Activated CD4-positive, alpha-beta T cell treated with anti-CD3 and anti-CD28 coated beads for 1 hour (primary cell): ENCODE data around the gene TEKT3.

Source experiments
- DNase-seq: peaks from one replicate; pipeline ENCODE4 v3.0.0-alpha.2; 2020

TEKT3 gene

GRCh38 chr17:15289285-15290183 is 51.9 kb downstream of the TEKT3 start:
- no peak for DNase-seq

- DNase-seq: no peak
Observed at GRCh38 chr17:15288859-15289258, 52.5 kb downstream of the TEKT3 start.

- DNase-seq: no peak
Observed at GRCh38 chr17:15287538-15288267, 53.7 kb downstream of the TEKT3 start.

GRCh38 chr17:15285466-15285865 is 55.9 kb downstream of the TEKT3 start:
- DNase-seq: no peak

GRCh38 chr17:15284537-15284936 is 56.9 kb downstream of the TEKT3 start:
- DNase-seq: no peak

- no peak for DNase-seq
Observed at GRCh38 chr17:15284107-15284506, 57.3 kb downstream of the TEKT3 start.

- no peak for DNase-seq
Observed at GRCh38 chr17:15281909-15282308, 59.5 kb downstream of the TEKT3 start.

GRCh38 chr17:15278924-15279477 is 62.4 kb downstream of the TEKT3 start:
- DNase-seq: no peak

- DNase-seq: no peak
Observed at GRCh38 chr17:15278380-15278779, 63.0 kb downstream of the TEKT3 start.

- no peak for DNase-seq
Observed at GRCh38 chr17:15274017-15274416, 67.4 kb downstream of the TEKT3 start.

- no peak for DNase-seq
Observed at GRCh38 chr17:15273141-15273793, 68.1 kb downstream of the TEKT3 start.

- no peak for DNase-seq
Observed at GRCh38 chr17:15271741-15272140, 69.7 kb downstream of the TEKT3 start.

GRCh38 chr17:15270628-15271381 is 70.6 kb downstream of the TEKT3 start:
- DNase-seq: no peak

GRCh38 chr17:15269780-15270089 is 71.7 kb downstream of the TEKT3 start:
- no peak for DNase-seq

GRCh38 chr17:15269087-15269779 is 72.2 kb downstream of the TEKT3 start:
- no peak for DNase-seq

- no peak for DNase-seq
Observed at GRCh38 chr17:15268461-15268860, 72.9 kb downstream of the TEKT3 start.

- no peak for DNase-seq
Observed at GRCh38 chr17:15267996-15268395, 73.4 kb downstream of the TEKT3 start.

GRCh38 chr17:15266325-15267125 is 74.9 kb downstream of the TEKT3 start:
- no peak for DNase-seq

GRCh38 chr17:15265131-15265530 is 76.3 kb downstream of the TEKT3 start, which contains the start of gene PMP22:
PMP22 (minus strand) TSS chr17:15265326; CDS start chr17:15260727, 4,599 bp downstream.
- no peak for DNase-seq

GRCh38 chr17:15264542-15264941 is 76.9 kb downstream of the TEKT3 start:
- no peak for DNase-seq

GRCh38 chr17:15263680-15264079 is 77.7 kb downstream of the TEKT3 start:
- no peak for DNase-seq
